Measurements from ENCODE around the gene VASN.

VASN gene

DNA sequence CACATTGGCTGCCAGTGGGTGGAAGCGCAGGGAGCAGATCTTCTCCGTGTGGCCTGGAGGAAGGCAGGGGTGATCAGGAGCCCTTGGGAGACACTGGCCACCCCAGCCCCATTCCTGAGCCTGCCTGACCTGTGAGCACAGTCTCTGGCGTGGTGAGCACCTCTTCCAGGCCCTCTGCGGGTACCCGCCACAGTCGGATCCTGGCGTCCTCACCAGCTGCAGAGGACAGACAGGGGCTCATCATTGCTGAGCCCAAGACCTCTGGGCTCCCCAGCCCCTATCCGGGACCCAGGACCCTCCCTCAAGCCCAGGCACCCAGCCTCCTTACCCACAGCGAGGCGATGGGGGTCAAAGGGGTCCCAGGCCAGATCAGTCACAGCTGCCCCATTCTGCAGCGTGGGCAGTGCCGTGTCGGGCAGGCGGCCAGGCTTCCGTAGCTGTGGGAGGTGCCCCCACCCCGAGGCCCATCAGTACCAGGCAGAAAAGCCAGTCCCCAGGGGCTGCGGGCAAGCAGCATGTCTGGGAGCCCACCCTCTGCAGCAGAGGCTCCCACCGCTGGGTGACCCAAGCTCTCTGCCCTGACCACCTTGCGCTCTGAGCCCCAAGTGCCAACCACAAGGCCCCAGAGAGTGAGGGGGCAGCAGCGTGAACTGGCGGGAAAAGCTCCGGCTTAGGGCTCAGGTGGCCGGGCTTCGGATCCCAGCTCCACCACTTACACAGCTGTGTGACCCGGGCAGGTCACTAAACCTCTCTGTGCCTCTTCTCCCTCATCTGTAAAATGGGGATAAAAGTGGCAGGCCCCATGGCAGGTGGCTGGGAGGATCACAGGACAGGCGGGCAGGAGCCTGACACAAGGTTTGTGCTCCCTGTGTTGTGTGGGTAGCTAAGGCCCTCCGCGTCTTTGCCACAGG lies 10.4 kb upstream of the VASN start:
- no peak for DNase-seq (ENCODE audit: insufficient read length, low spot score)
- FAIRE-seq = no peak
- TF ChIP-seq POLR2AphosphoS5 (IDR thresholded peaks at IDR 0.05; ENCODE audit: low read depth, low read length) = no peak
- no peak for TF ChIP-seq POU2F2 (IDR thresholded peaks at IDR 0.05; ENCODE audit: low read depth, low read length)
- no peak for TF ChIP-seq TAF1 (IDR thresholded peaks at IDR 0.05; ENCODE audit: low read depth, low read length)
- TF ChIP-seq PAX5 (IDR thresholded peaks at IDR 0.05; ENCODE audit: insufficient read depth, low read length, severe bottlenecking) = no peak
- TF ChIP-seq SPI1 (IDR thresholded peaks at IDR 0.05; ENCODE audit: low read depth, low read length) = no peak
- no peak for TF ChIP-seq POLR2A (IDR thresholded peaks at IDR 0.05; ENCODE audit: low read depth, low read length)

DNA sequence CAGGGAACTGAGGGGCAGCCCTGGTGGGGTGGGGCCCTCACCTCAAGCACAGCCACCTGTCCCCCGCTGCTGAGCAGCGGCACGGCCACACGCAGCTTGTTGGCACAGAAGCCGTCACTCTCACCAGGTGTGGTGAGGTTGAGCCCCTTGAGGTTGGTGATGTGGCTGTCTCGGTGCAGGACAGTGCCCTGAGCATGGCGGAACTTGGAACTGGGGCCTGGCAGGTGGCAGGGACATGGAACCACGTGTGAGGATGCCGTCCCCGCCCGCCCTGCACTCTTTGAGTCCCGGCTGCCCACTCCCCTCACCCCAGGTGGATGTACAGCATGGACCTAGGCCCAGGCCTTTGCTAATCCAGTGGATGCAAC lies 9.7 kb upstream of the VASN start:
- FAIRE-seq = no peak
- TF ChIP-seq SPI1 (IDR thresholded peaks at IDR 0.05; ENCODE audit: low read depth, low read length) = no peak
- no peak for DNase-seq (ENCODE audit: insufficient read length, low spot score)

DNA sequence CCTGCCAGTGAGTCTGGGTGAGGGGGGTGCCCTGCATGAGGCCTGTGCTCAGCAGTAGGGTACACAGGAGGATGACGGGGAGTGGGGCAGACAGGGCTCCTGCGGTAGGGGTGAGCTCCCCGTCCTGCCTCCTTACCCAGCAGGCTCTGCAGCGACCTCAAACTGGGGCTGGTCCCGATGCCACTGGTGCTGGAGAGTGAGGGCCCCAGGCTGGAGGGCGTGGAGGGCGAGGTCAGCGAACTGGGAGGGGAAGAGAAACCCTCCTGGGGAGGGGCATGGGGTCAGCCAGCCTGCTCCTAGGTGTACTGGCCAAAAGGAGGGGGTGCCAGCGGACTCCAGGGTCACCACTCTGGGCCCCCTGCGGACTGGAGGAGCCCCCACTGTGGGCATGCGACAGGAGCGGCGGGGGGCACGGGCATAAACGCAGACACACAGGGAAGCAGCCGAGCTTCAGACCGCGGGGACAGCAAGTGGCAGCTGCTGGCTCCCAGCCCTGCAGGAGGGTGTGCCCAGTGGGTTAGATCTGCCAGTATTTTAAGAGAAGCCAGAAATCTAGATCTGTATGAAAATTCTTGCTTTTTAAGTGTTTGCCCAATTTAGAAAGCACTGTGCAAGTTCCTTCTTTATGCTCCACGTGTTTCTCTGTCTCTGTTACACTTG lies 9.0 kb upstream of the VASN start:
- FAIRE-seq = no peak
- no peak for DNase-seq (ENCODE audit: insufficient read length, low spot score)
- TF ChIP-seq SPI1 (IDR thresholded peaks at IDR 0.05; ENCODE audit: low read depth, low read length) (no peak), POLR2A (IDR thresholded peaks at IDR 0.05; ENCODE audit: low read depth, low read length) (no peak), PAX5 (IDR thresholded peaks at IDR 0.05; ENCODE audit: insufficient read depth, low read length, severe bottlenecking) (no peak), TAF1 (IDR thresholded peaks at IDR 0.05; ENCODE audit: low read depth, low read length) (no peak), POU2F2 (IDR thresholded peaks at IDR 0.05; ENCODE audit: low read depth, low read length) (no peak), POLR2AphosphoS5 (IDR thresholded peaks at IDR 0.05; ENCODE audit: low read depth, low read length) (no peak)

DNA sequence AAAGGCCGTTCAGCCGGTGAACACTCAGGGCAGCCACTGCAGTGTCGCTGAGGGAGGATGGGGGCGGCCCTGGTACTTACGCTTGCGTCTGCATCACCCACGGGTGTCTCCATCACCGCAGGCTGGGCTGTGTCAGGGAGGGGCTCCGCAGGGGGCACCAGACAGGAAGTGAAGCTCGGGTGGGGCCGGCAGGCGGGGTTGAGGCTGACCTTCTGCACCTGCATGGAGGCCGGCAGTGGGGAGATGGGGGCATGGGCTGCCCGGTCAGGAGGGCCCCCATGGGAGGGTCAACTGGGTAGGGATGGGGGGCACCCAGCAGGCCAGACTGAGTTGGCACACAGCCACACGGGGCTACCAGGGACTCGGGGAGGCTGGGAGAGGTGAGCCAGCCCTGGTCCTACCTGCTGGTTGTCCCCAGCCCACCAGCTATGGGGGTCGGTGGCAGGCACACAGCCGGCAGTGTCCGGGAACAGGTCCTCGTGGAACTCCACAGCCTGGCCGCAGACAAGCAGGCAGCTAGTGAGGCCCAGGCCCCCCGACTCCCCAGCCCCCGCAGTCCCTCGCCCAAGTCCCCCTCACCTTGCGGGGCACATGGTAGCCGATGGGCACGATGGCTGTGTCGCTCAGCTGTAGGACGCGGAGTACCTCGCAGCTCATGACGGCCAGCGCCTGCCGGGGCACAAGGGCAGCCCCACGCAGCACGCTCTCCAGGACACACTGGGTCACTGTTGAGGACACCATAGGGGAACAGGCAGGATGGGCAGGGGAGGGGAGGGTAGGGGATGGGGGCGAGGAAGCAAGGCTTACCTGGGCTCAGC lies 7.2 kb upstream of the VASN start:
- peak; percentile 52 for FAIRE-seq
- DNase-seq (ENCODE audit: insufficient read length, low spot score) = no peak
- no peak for TF ChIP-seq POU2F2 (IDR thresholded peaks at IDR 0.05; ENCODE audit: low read depth, low read length)
- TF ChIP-seq POLR2A (IDR thresholded peaks at IDR 0.05; ENCODE audit: low read depth, low read length) = no peak
- no peak for TF ChIP-seq SPI1 (IDR thresholded peaks at IDR 0.05; ENCODE audit: low read depth, low read length)
- TF ChIP-seq PAX5 (IDR thresholded peaks at IDR 0.05; ENCODE audit: insufficient read depth, low read length, severe bottlenecking) = no peak
- TF ChIP-seq TAF1 (IDR thresholded peaks at IDR 0.05; ENCODE audit: low read depth, low read length) = no peak
- no peak for TF ChIP-seq POLR2AphosphoS5 (IDR thresholded peaks at IDR 0.05; ENCODE audit: low read depth, low read length)

DNA sequence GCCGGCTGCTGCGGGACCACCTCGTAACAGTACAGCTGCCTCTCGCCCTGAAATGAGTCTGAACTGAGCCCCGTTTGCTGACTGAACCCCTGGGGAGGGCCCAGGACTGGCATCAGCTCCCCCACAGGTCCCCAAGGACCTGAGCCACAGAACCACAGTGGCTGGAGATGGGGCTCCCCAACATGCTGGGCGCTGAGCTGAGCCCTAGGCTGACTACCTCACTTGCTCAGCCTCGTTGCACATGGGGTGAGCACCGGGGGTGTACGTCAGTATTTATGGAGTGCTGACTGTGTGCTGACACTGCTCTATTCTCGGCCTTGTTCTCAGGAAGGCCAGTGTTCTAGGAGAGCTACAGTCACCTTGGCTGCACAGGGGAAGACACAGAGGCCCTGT lies 6.6 kb upstream of the VASN start:
- FAIRE-seq (peak; percentile 83), DNase-seq (ENCODE audit: insufficient read length, low spot score) (no peak)
- TF ChIP-seq TAF1 (IDR thresholded peaks at IDR 0.05; ENCODE audit: low read depth, low read length) (no peak), PAX5 (IDR thresholded peaks at IDR 0.05; ENCODE audit: insufficient read depth, low read length, severe bottlenecking) (no peak), SPI1 (IDR thresholded peaks at IDR 0.05; ENCODE audit: low read depth, low read length) (no peak), POU2F2 (IDR thresholded peaks at IDR 0.05; ENCODE audit: low read depth, low read length) (no peak), POLR2AphosphoS5 (IDR thresholded peaks at IDR 0.05; ENCODE audit: low read depth, low read length) (no peak), POLR2A (IDR thresholded peaks at IDR 0.05; ENCODE audit: low read depth, low read length) (no peak)

DNA sequence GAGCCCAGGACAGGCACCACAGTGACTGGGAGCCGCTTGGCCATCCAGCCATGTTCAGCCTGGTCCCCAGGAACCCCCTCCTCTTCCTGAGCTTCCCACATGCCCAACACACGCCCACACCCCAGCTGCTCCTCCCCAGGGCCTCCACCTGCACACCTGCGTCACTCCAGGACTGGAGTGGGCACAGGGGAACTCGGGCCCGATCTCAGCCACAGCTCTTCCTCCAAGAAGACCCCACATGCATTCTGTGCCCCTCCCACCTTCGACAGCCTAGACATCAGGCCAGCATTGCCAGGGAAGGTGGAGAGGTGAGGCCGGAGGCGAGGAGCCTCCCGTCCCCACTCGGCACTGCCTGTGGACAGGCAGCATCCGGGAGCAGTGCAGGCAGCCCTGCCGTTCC lies 6.0 kb upstream of the VASN start:
- no peak for TF ChIP-seq POLR2AphosphoS5 (IDR thresholded peaks at IDR 0.05; ENCODE audit: low read depth, low read length)
- TF ChIP-seq TAF1 (IDR thresholded peaks at IDR 0.05; ENCODE audit: low read depth, low read length) = no peak
- TF ChIP-seq POLR2A (IDR thresholded peaks at IDR 0.05; ENCODE audit: low read depth, low read length) = no peak
- TF ChIP-seq POU2F2 (IDR thresholded peaks at IDR 0.05; ENCODE audit: low read depth, low read length) = no peak
- TF ChIP-seq SPI1 (IDR thresholded peaks at IDR 0.05; ENCODE audit: low read depth, low read length) = no peak
- no peak for DNase-seq (ENCODE audit: insufficient read length, low spot score)
- no peak for FAIRE-seq

DNA sequence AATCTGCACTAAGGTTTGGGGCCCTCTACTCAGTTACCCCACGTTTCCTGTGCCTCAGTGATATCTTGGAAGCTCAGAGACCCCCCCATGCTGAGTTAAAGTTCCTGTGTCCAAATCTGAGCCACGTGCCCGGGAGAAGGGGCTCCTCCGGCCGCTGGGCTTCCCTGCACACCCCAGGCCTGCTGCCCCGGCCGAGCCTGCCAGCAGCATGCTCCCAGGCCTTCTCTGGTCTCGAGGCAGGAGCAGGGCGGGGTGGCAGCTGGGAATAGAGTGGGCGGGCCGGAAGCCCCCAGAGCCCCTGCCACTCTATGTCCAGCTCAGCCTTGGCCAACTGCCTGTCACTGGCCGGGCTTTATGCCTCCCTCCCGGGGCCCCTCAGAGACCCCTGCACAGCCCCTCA lies 5.6 kb upstream of the VASN start:
- TF ChIP-seq PAX5 (IDR thresholded peaks at IDR 0.05; ENCODE audit: insufficient read depth, low read length, severe bottlenecking) = no peak
- no peak for TF ChIP-seq TAF1 (IDR thresholded peaks at IDR 0.05; ENCODE audit: low read depth, low read length)
- no peak for TF ChIP-seq POLR2AphosphoS5 (IDR thresholded peaks at IDR 0.05; ENCODE audit: low read depth, low read length)
- no peak for TF ChIP-seq POU2F2 (IDR thresholded peaks at IDR 0.05; ENCODE audit: low read depth, low read length)
- TF ChIP-seq POLR2A (IDR thresholded peaks at IDR 0.05; ENCODE audit: low read depth, low read length) = no peak
- no peak for TF ChIP-seq SPI1 (IDR thresholded peaks at IDR 0.05; ENCODE audit: low read depth, low read length)
- FAIRE-seq (no peak), DNase-seq (ENCODE audit: insufficient read length, low spot score) (no peak)

DNA sequence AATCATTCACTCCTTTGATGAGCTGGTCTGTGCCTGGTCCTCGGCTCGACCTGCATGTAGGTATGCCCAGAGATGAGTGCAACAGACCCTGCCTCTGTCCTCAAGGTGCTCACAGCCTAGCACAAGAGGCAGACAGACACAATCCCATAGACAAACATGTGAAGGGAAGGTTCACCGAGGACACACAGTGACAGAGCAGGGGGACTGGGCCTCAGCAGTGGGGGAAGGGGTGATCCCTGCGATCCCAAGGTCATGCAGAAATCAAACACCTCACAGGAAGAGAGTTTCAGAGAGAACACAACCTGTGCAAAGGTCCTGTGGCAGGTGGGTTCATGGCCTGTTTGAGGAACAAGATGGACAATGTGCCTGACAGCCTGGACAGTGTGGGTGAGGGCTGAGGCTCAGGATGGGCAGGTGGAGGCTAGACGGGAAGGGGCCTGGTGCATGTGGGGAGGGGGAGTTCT lies 4.2 kb upstream of the VASN start:
- TF ChIP-seq POLR2AphosphoS5 (IDR thresholded peaks at IDR 0.05; ENCODE audit: low read depth, low read length) (no peak), TAF1 (IDR thresholded peaks at IDR 0.05; ENCODE audit: low read depth, low read length) (no peak), SPI1 (IDR thresholded peaks at IDR 0.05; ENCODE audit: low read depth, low read length) (no peak)
- DNase-seq (ENCODE audit: insufficient read length, low spot score) (no peak), FAIRE-seq (no peak)

DNA sequence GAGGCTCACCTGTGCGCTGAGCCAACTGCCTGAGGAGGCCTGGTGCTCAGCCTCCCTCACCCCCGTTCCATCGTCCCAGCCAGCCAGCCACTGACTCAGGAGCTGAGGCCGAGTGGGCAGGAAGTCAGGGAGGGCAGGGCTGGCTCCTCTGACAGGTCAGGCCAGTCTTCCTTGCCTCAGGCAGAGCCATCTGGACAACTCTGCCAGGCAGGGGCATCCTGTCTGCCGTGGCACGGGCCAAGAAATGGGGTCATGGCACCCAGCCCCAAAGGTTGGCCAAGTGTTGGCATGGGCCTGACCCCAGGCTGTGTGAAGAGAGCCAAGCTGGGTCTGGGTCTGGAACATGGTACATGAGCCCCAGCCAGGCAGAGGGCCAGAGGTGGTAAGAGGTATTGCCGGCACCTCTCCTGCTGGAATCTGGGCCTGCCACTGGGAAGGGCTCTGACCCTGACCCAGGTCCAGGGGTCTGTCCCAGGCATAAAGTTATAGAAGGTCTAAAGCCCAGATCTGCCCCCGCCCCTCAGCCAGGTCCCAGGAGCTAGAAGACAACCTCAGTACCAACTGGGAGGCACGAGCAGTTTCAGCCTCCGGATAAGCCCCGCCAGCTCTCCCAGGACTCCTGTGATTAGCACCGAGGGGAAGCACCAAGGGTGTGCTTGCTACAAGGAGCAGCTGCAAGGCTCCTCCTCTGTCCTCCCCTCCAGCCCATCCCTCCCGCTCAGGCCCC lies 2.5 kb upstream of the VASN start:
- FAIRE-seq = no peak
- no peak for DNase-seq (ENCODE audit: insufficient read length, low spot score)
- no peak for TF ChIP-seq POLR2A (IDR thresholded peaks at IDR 0.05; ENCODE audit: low read depth, low read length)
- TF ChIP-seq POLR2AphosphoS5 (IDR thresholded peaks at IDR 0.05; ENCODE audit: low read depth, low read length) = no peak
- no peak for TF ChIP-seq SPI1 (IDR thresholded peaks at IDR 0.05; ENCODE audit: low read depth, low read length)

Measured in GM12891 (cell line).